ENCODE measurements around the gene CAPNS1. TPM values are rescaled to one million over a fixed set of nuclear protein-coding genes. Genes with fewer than 3 reads are reported as not detected.

The CAPNS1 gene
- total and polyA plus RNA-seq, 2 of the 13 experiments (the other 11 are each of a cell fraction or from before 2014, with no cell fraction given) = 322 to 526 TPM

DNA sequence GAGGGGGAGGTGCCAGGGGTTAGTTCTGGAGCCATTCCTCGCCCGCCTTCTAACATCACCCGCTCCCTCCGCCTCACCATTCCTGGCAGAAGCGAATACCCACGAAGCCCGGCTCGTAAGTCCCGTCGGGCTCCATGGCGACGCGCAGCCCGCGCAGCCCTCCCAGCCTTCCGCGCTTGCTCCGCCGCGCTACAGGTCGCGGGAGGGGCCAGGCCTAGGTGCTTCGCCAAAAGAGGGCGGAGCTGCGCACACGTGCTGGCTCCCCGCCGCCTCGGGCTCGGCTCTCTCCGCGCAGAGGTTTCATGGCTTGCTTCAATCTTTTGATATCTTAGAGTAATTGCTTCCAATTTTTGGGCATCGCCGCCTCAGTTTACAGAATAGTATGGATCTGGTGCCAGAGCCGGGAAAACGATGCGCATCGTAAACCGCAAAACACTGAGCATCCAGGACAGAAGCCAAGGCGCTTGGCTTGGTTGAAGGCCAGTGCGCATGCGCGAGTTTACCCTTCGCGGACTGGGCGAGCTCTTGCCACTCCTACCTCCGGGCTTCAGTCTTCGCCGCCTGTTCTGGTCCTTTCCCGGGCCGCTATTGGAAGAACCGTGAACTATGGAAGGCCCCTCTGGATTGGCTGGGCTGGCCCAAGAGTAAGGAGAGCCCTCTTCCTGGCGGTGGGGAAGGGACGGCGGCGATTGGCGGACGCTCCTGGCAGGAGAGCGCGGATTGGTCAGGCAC lies 25.0 kb upstream of the CAPNS1 start, which contains the start of gene POLR2I (continued):
- TF ChIP-seq NR2F2 (IDR thresholded peaks at IDR 0.05; ENCODE audit: borderline replicate concordance, low read depth) (no peak), ZNF720 (CRISPR knock-in tag; IDR thresholded peaks at IDR 0.05) (no peak), SP4 (CRISPR knock-in tag; IDR thresholded peaks at IDR 0.05) (peak; percentile 77; the same call in 1 of the 2 replicates), ZNF589 (CRISPR knock-in tag; conservative IDR thresholded peaks at IDR 0.05) (peak; percentile 87), CENPX (CRISPR knock-in tag; IDR thresholded peaks at IDR 0.05) (no peak), HMG20B (CRISPR knock-in tag; conservative IDR thresholded peaks at IDR 0.05) (0 out of 2 replicates have a peak, but pooled peaks have one; percentile 49), NFE2L1 (CRISPR knock-in tag; IDR thresholded peaks at IDR 0.05; ENCODE audit: borderline replicate concordance) (no peak), TAF15 (IDR thresholded peaks at IDR 0.05; ENCODE audit: low read depth, low read length, poor library complexity, severe bottlenecking) (no peak), CHD4 (IDR thresholded peaks at IDR 0.05; ENCODE audit: borderline replicate concordance, low read length) (no peak), FOXP1 (IDR thresholded peaks at IDR 0.05) (no peak), FOXP1 (CRISPR knock-in tag; IDR thresholded peaks at IDR 0.05) (no peak), PLRG1 (conservative IDR thresholded peaks at IDR 0.05) (no peak), ZFX (CRISPR knock-in tag; IDR thresholded peaks at IDR 0.05; ENCODE audit: low read depth) (peak; percentile 59), ZNF781 (CRISPR knock-in tag; IDR thresholded peaks at IDR 0.05; ENCODE audit: borderline replicate concordance, not compliant biosample characterization) (peak; percentile 57), ESRRA (CRISPR knock-in tag; IDR thresholded peaks at IDR 0.05; ENCODE audit: low read depth) (no peak), NFE2 (CRISPR knock-in tag; IDR thresholded peaks at IDR 0.05) (no peak), GLI4 (CRISPR knock-in tag; IDR thresholded peaks at IDR 0.05; ENCODE audit: borderline replicate concordance) (no peak), ZBTB1 (CRISPR knock-in tag; IDR thresholded peaks at IDR 0.05; ENCODE audit: borderline replicate concordance) (no peak), SMYD3 (CRISPR knock-in tag; IDR thresholded peaks at IDR 0.05) (peak; percentile 91)
- TF ChIP-seq, protein P1, sequence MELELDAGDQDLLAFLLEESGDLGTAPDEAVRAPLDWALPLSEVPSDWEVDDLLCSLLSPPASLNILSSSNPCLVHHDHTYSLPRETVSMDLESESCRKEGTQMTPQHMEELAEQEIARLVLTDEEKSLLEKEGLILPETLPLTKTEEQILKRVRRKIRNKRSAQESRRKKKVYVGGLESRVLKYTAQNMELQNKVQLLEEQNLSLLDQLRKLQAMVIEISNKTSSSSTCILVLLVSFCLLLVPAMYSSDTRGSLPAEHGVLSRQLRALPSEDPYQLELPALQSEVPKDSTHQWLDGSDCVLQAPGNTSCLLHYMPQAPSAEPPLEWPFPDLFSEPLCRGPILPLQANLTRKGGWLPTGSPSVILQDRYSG (CRISPR knock-in tag; IDR thresholded peaks at IDR 0.05) = peak; percentile 95
- TF ChIP-seq, protein P2, sequence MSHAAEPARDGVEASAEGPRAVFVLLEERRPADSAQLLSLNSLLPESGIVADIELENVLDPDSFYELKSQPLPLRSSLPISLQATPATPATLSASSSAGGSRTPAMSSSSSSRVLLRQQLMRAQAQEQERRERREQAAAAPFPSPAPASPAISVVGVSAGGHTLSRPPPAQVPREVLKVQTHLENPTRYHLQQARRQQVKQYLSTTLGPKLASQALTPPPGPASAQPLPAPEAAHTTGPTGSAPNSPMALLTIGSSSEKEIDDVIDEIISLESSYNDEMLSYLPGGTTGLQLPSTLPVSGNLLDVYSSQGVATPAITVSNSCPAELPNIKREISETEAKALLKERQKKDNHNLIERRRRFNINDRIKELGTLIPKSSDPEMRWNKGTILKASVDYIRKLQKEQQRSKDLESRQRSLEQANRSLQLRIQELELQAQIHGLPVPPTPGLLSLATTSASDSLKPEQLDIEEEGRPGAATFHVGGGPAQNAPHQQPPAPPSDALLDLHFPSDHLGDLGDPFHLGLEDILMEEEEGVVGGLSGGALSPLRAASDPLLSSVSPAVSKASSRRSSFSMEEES (CRISPR knock-in tag; IDR thresholded peaks at IDR 0.05) = peak; percentile 72
- TF ChIP-seq, protein P3, sequence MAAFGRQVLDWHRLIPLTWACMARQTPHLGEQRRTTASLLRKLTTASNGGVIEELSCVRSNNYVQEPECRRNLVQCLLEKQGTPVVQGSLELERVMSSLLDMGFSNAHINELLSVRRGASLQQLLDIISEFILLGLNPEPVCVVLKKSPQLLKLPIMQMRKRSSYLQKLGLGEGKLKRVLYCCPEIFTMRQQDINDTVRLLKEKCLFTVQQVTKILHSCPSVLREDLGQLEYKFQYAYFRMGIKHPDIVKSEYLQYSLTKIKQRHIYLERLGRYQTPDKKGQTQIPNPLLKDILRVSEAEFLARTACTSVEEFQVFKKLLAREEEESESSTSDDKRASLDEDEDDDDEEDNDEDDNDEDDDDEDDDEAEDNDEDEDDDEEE (CRISPR knock-in tag; IDR thresholded peaks at IDR 0.05) = peak; percentile 88
- TF ChIP-seq, protein P4, sequence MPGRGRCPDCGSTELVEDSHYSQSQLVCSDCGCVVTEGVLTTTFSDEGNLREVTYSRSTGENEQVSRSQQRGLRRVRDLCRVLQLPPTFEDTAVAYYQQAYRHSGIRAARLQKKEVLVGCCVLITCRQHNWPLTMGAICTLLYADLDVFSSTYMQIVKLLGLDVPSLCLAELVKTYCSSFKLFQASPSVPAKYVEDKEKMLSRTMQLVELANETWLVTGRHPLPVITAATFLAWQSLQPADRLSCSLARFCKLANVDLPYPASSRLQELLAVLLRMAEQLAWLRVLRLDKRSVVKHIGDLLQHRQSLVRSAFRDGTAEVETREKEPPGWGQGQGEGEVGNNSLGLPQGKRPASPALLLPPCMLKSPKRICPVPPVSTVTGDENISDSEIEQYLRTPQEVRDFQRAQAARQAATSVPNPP (CRISPR knock-in tag; IDR thresholded peaks at IDR 0.05) = no peak

All from HepG2 (cell line).